HG02973 (cell line): ENCODE measurements around the gene STOX2.
"Not testable (repeated sequence)": the region's sequence is repeated elsewhere in the genome, so short reads cannot be mapped to it uniquely, and the experiment has no call there.

Experiments used
- ATAC-seq: cut with Tn5 transposase; IDR thresholded peaks from one replicate; pipeline ENCODE4 v1.9.1; 2021; ENCODE audit warnings: moderate library complexity; ENCODE audit not compliant: unreplicated experiment

The STOX2 gene

GRCh38 chr4:184019667-184020623 lies 114.8 kb downstream of the STOX2 start:
- ATAC-seq, result no peak

- no peak for ATAC-seq
These were observed 116.3 kb downstream of the STOX2 start for GRCh38 chr4:184021389-184021788.

- ATAC-seq, result no peak
These were observed 117.7 kb downstream of the STOX2 start for GRCh38 chr4:184022679-184023383.

- ATAC-seq, result no peak
These were observed 119.5 kb downstream of the STOX2 start for GRCh38 chr4:184024637-184025036.

- no peak for ATAC-seq
These were observed 123.7 kb downstream of the STOX2 start for GRCh38 chr4:184028561-184029374.

GRCh38 chr4:184030036-184030435 lies 124.9 kb downstream of the STOX2 start:
- no peak for ATAC-seq

- no peak for ATAC-seq
These were observed 125.7 kb downstream of the STOX2 start for GRCh38 chr4:184030764-184031163.

- no peak for ATAC-seq
These were observed 127.0 kb downstream of the STOX2 start for GRCh38 chr4:184032091-184032490.

GRCh38 chr4:184039963-184040383 lies 134.9 kb downstream of the STOX2 start:
- no peak for ATAC-seq

GRCh38 chr4:184041156-184041555 lies 136.0 kb downstream of the STOX2 start:
- ATAC-seq, result no peak

- ATAC-seq, result no peak
These were observed 141.0 kb downstream of the STOX2 start for GRCh38 chr4:184046148-184046547.

- ATAC-seq, result not testable (repeated sequence)
These were observed 146.2 kb downstream of the STOX2 start for GRCh38 chr4:184051262-184051661.

GRCh38 chr4:184052616-184053015 lies 147.5 kb downstream of the STOX2 start:
- ATAC-seq, result no peak

- no peak for ATAC-seq
These were observed 148.3 kb downstream of the STOX2 start for GRCh38 chr4:184053434-184053833.

- ATAC-seq, result no peak
These were observed 151.8 kb downstream of the STOX2 start for GRCh38 chr4:184056877-184057276.

- ATAC-seq, result no peak
These were observed 152.9 kb downstream of the STOX2 start for GRCh38 chr4:184058026-184058425.

GRCh38 chr4:184059099-184059498 lies 154.0 kb downstream of the STOX2 start:
- no peak for ATAC-seq

- no peak for ATAC-seq
These were observed 156.5 kb downstream of the STOX2 start for GRCh38 chr4:184061582-184061981.

GRCh38 chr4:184062769-184063168 lies 157.7 kb downstream of the STOX2 start:
- no peak for ATAC-seq

- ATAC-seq, result no peak
These were observed 159.8 kb downstream of the STOX2 start for GRCh38 chr4:184064877-184065276.
